GM12878 (cell line): ENCODE data around the gene TMEM225B. TPM values are rescaled to one million over a fixed set of nuclear protein-coding genes. Genes with fewer than 3 reads are reported as not detected.
A peak's percentile ranks its signal among the peaks of the same experiment; 100 is the strongest.

Experiments used
- BACH1 ChIP-seq: fragments of 450-650 bp; IDR thresholded peaks from 2 replicates; pipeline ENCODE4 v1.6.1; 2017; ENCODE audit warnings: mild to moderate bottlenecking, borderline replicate concordance
- CHD2 ChIP-seq: IDR thresholded peaks from 2 replicates; pipeline ENCODE4 v1.6.1; 2011; ENCODE audit warnings: low read depth, low read length, improper control_type of control experiment, borderline replicate concordance
- EED ChIP-seq: sonication (generic); IDR thresholded peaks from 2 replicates; pipeline ENCODE4 v1.6.1; 2016; ENCODE audit warnings: antibody characterized with exemption, low read depth
- ELK1 ChIP-seq: IDR thresholded peaks from 2 replicates; pipeline ENCODE4 v1.6.1; 2012; ENCODE audit warnings: low read depth, low read length, improper control_type of control experiment
- EP300 ChIP-seq, 2 experiments: fragments of 150-350 bp in 1 of 2; IDR thresholded peaks; 2 replicates each; pipeline ENCODE4 v1.6.1; 2011 to 2012; ENCODE audit warnings: low read depth in 2 of 2, low read length in 2 of 2, borderline replicate concordance in 1 of 2, improper control_type of control experiment in 1 of 2, inconsistent platforms in 1 of 2; ENCODE audit not compliant: control insufficient read depth in 1 of 2
- FOXK2 ChIP-seq: fragments of 450-650 bp; IDR thresholded peaks from 2 replicates; pipeline ENCODE4 v1.6.1; 2017; ENCODE audit warnings: mild to moderate bottlenecking, moderate library complexity
- GATAD2B ChIP-seq: fragments of 450-650 bp; conservative IDR thresholded peaks from 2 replicates; pipeline ENCODE4 v1.6.1; 2017; ENCODE audit warnings: low read depth, mild to moderate bottlenecking, moderate library complexity
- HSF1 ChIP-seq: fragments of 150-350 bp; IDR thresholded peaks from 2 replicates; pipeline ENCODE4 v1.6.1; 2014; ENCODE audit warnings: mild to moderate bottlenecking, low read depth, low read length
- KDM1A ChIP-seq: fragments of 200-600 bp; sonication (generic); IDR thresholded peaks from 2 replicates; pipeline ENCODE4 v1.6.1; 2016; ENCODE audit warnings: borderline replicate concordance
- LARP7 ChIP-seq: fragments of 450-650 bp; IDR thresholded peaks from 2 replicates; pipeline ENCODE4 v1.6.1; 2017; ENCODE audit warnings: mild to moderate bottlenecking
- MEF2B ChIP-seq: fragments of 450-650 bp; IDR thresholded peaks from 2 replicates; pipeline ENCODE4 v1.6.1; 2018; ENCODE audit warnings: mild to moderate bottlenecking, moderate library complexity; ENCODE audit not compliant: partially characterized antibody, poor library complexity, severe bottlenecking
- NR2C1 ChIP-seq: fragments of 450-650 bp; IDR thresholded peaks from 2 replicates; pipeline ENCODE4 v1.6.1; 2017; ENCODE audit warnings: antibody characterized with exemption, mild to moderate bottlenecking, moderate library complexity
- NRF1 ChIP-seq: conservative IDR thresholded peaks from 2 replicates; pipeline ENCODE4 v1.6.1; 2011; ENCODE audit warnings: mild to moderate bottlenecking, low read depth, low read length, improper control_type of control experiment
- RELB ChIP-seq: fragments of 450-650 bp; IDR thresholded peaks from 2 replicates; pipeline ENCODE4 v1.6.1; 2017; ENCODE audit warnings: low read depth, mild to moderate bottlenecking, moderate library complexity
- REST ChIP-seq: IDR thresholded peaks from 2 replicates; pipeline ENCODE4 v1.6.1; 2012; ENCODE audit warnings: mild to moderate bottlenecking, low read depth, low read length
- RFX5 ChIP-seq: IDR thresholded peaks from 2 replicates; pipeline ENCODE4 v1.6.1; 2011; ENCODE audit warnings: low read depth, low read length, improper control_type of control experiment
- SMC3 ChIP-seq: IDR thresholded peaks from 2 replicates; pipeline ENCODE4 v1.6.1; 2011; ENCODE audit warnings: low read length, improper control_type of control experiment, borderline replicate concordance
- USF2 ChIP-seq: IDR thresholded peaks from 2 replicates; pipeline ENCODE4 v1.6.1; 2011; ENCODE audit warnings: low read depth, low read length, improper control_type of control experiment, borderline replicate concordance
- ZBED1 ChIP-seq: IDR thresholded peaks from 2 replicates; pipeline ENCODE4 v1.6.1; 2016; ENCODE audit warnings: borderline replicate concordance
- ZNF207 ChIP-seq: fragments of 450-650 bp; IDR thresholded peaks from 2 replicates; pipeline ENCODE4 v1.6.1; 2014; ENCODE audit warnings: antibody characterized with exemption, mild to moderate bottlenecking, borderline replicate concordance
- polyA plus RNA-seq, 11 experiments: library from polyadenylated mRNA; depleted of rRNA in 4 of 11; unstranded in 6 of 11; stranded (reverse) in 5 of 11; fragments of >200 nt; fragmentation: Nextera tagmentation in 4 of 11; fragmentation: Illumina TruSeq in 1 of 11; extraction: Ambion mirVana in 4 of 11; extraction: Trizol in 1 of 11; gene quantifications; 1 replicate in 1 of 11; 2 replicates in 10 of 11; pipeline versions ENCODE4 v1.2.1 to v1.2.3, GENCODE V29; 2011 to 2016; ENCODE audit warnings: inconsistent platforms in 2 of 11, missing spikeins in 2 of 11, low read depth in 1 of 11
- total RNA-seq, 4 experiments: library from RNA; depleted of rRNA in 3 of 4; stranded (reverse); fragments of >200 nt in 3 of 4; fragmentation: Illumina TruSeq in 1 of 4; extraction: Trizol in 1 of 4; gene quantifications; 2 replicates each; pipeline versions ENCODE4 v1.2.1 to v1.2.3, GENCODE V29; 2013 to 2021

TMEM225B gene
- total and polyA plus RNA-seq, 10 of the 15 experiments (the other 5 are each of a cell fraction or from before 2014, with no cell fraction given) = 0.22 to 1.9 (median 0.43) TPM

- TF ChIP-seq USF2 (no peak), NR2C1 (peak; percentile 90), EP300 (IDR thresholded peaks at IDR 0.05; ENCODE audit: borderline replicate concordance in 1 of 2, control insufficient read depth in 1 of 2, low read depth in 2 of 2, low read length in 2 of 2) (no peak), ZNF207 (0 out of 2 replicates have a peak, but pooled peaks have one; percentile 63), RFX5 (no peak), BACH1 (peak; percentile 29), EED (peak; percentile 46; the same call in 1 of the 2 replicates), LARP7 (peak; percentile 29; the same call in 1 of the 2 replicates), CHD2 (no peak), SMC3 (no peak), RELB (peak; percentile 64; the same call in 1 of the 2 replicates), ELK1 (peak; percentile 92), REST (no peak), NRF1 (no peak), MEF2B (peak; percentile 58), HSF1 (no peak), FOXK2 (no peak), ZBED1 (no peak), KDM1A (no peak), GATAD2B (peak; percentile 89)
Observed at GRCh38 chr7:99558306-99559174, 39.5 kb upstream of the TMEM225B start, which contains the start of gene ZNF655 (continued).
